ENCODE results near the gene SLC43A2.

DNA sequence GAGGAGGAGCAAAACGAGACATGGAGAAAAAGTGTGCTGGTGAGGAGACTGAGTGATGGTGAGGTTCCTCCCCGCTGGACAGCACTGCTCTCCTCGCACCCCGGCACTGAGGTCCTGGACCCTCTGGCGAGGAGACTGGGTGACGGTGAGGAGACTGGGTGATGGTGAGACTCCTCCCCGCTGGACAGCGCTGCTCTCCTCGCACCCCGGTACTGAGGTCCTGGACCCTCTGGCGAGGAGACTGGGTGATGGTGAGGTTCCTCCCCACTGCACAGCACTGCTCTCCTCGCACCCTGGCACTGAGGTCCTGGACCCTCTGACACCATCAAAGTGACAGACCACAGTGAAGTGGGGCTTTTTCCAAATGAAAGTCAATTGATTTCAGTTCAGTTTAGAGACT lies 76.9 kb downstream of the SLC43A2 start:
- TF ChIP-seq EZH2 (optimal IDR thresholded peaks at IDR 0.05; ENCODE audit: low read depth, low read length) = no peak
- TF ChIP-seq, protein P1, sequence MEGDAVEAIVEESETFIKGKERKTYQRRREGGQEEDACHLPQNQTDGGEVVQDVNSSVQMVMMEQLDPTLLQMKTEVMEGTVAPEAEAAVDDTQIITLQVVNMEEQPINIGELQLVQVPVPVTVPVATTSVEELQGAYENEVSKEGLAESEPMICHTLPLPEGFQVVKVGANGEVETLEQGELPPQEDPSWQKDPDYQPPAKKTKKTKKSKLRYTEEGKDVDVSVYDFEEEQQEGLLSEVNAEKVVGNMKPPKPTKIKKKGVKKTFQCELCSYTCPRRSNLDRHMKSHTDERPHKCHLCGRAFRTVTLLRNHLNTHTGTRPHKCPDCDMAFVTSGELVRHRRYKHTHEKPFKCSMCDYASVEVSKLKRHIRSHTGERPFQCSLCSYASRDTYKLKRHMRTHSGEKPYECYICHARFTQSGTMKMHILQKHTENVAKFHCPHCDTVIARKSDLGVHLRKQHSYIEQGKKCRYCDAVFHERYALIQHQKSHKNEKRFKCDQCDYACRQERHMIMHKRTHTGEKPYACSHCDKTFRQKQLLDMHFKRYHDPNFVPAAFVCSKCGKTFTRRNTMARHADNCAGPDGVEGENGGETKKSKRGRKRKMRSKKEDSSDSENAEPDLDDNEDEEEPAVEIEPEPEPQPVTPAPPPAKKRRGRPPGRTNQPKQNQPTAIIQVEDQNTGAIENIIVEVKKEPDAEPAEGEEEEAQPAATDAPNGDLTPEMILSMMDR (IDR thresholded peaks at IDR 0.05; ENCODE audit: low read length) = no peak

Data from MM.1S (cell line).